ENCODE data around the gene NPHP4. TPM values are rescaled to one million over a fixed set of nuclear protein-coding genes. Genes with fewer than 3 reads are reported as not detected.

NPHP4 gene
- total RNA-seq, 2 experiments from 2014 or later = 6.2 to 7.7 TPM

- Mint-ChIP-seq H3K27me3 (no peaks in the 10 kb centered on the region), H3K9me3 (no peaks in the 10 kb centered on the region), H3K36me3 (ENCODE audit: low read depth) (peaks cover 66% of the 10 kb centered on the region), H3K4me1 (ENCODE audit: low read depth) (peaks cover 21% of the 10 kb centered on the region), H3K27ac (no peak overlapping the region), H3K4me3 (no peak overlapping the region)
- ATAC-seq (ENCODE audit: poor library complexity) = no peak
- H3K36me3 ChIP-seq (ENCODE audit: insufficient read depth, low read length) = peaks cover 71% of the 10 kb centered on the region
- DNase-seq = no peak
- H3K27ac ChIP-seq (ENCODE audit: low read depth in 1 of 2, low read length in 2 of 2) = no peak overlapping the region
- peaks cover 37% of the 10 kb centered on the region for H3K4me1 ChIP-seq (ENCODE audit: insufficient read depth, low read length)
- no peaks in the 10 kb centered on the region for H3K9me3 ChIP-seq (ENCODE audit: control insufficient read depth in 1 of 2, insufficient read depth in 1 of 2, low read length in 2 of 2)
- no peak for TF ChIP-seq CTCF (IDR thresholded peaks at IDR 0.05)
- H3K4me3 ChIP-seq (ENCODE audit: low read length) = no peak overlapping the region
- ChIA-PET CTCF (no interaction called here), POLR2A (no interaction called here)
- intact Hi-C loops (cut with DNase I, micrococcal nuclease) = no loop called here
- no peaks in the 10 kb centered on the region for H3K27me3 ChIP-seq (ENCODE audit: control insufficient read depth in 1 of 2, insufficient read depth in 2 of 2, low read length in 2 of 2)
Observed at GRCh38 chr1:6040444-6040843, 48.2 kb upstream of the NPHP4 start.

GRCh38 chr1:6039031-6039430 is 46.8 kb upstream of the NPHP4 start:
- ATAC-seq (ENCODE audit: poor library complexity) = no peak
- Histone ChIP-seq H3K27me3 (ENCODE audit: control insufficient read depth in 1 of 2, insufficient read depth in 2 of 2, low read length in 2 of 2) (no peaks in the 10 kb centered on the region), H3K36me3 (ENCODE audit: insufficient read depth, low read length) (peaks cover 76% of the 10 kb centered on the region), H3K4me1 (ENCODE audit: insufficient read depth, low read length) (peaks cover 51% of the 10 kb centered on the region), H3K4me3 (ENCODE audit: low read length) (no peak overlapping the region), H3K27ac (ENCODE audit: low read depth in 1 of 2, low read length in 2 of 2) (no peak overlapping the region), H3K9me3 (ENCODE audit: control insufficient read depth in 1 of 2, insufficient read depth in 1 of 2, low read length in 2 of 2) (no peaks in the 10 kb centered on the region)
- intact Hi-C loops (cut with DNase I, micrococcal nuclease) = no loop called here
- Mint-ChIP-seq H3K4me1 (ENCODE audit: low read depth) (peaks cover 35% of the 10 kb centered on the region), H3K27ac (no peak overlapping the region), H3K36me3 (ENCODE audit: low read depth) (peaks cover 71% of the 10 kb centered on the region), H3K27me3 (no peaks in the 10 kb centered on the region), H3K4me3 (no peak overlapping the region), H3K9me3 (no peaks in the 10 kb centered on the region)
- ChIA-PET CTCF (no interaction called here), POLR2A (no interaction called here)
- TF ChIP-seq CTCF (IDR thresholded peaks at IDR 0.05) = no peak
- no peak for DNase-seq

GRCh38 chr1:6038603-6039002 is 46.4 kb upstream of the NPHP4 start:
- Histone ChIP-seq H3K4me1 (ENCODE audit: insufficient read depth, low read length) (peaks cover 53% of the 10 kb centered on the region), H3K27me3 (ENCODE audit: control insufficient read depth in 1 of 2, insufficient read depth in 2 of 2, low read length in 2 of 2) (no peaks in the 10 kb centered on the region), H3K4me3 (ENCODE audit: low read length) (no peak overlapping the region), H3K27ac (ENCODE audit: low read depth in 1 of 2, low read length in 2 of 2) (no peak overlapping the region), H3K36me3 (ENCODE audit: insufficient read depth, low read length) (peaks cover 76% of the 10 kb centered on the region), H3K9me3 (ENCODE audit: control insufficient read depth in 1 of 2, insufficient read depth in 1 of 2, low read length in 2 of 2) (no peaks in the 10 kb centered on the region)
- Mint-ChIP-seq H3K4me1 (ENCODE audit: low read depth) (peaks cover 35% of the 10 kb centered on the region), H3K4me3 (no peak overlapping the region), H3K9me3 (no peaks in the 10 kb centered on the region), H3K27ac (no peak overlapping the region), H3K36me3 (ENCODE audit: low read depth) (peaks cover 67% of the 10 kb centered on the region), H3K27me3 (no peaks in the 10 kb centered on the region)
- TF ChIP-seq CTCF (IDR thresholded peaks at IDR 0.05) = no peak
- ChIA-PET CTCF (no interaction called here), POLR2A (no interaction called here)
- intact Hi-C loops (cut with DNase I, micrococcal nuclease) = no loop called here
- ATAC-seq (ENCODE audit: poor library complexity) (no peak), DNase-seq (no peak)

Measured in CD4-positive, alpha-beta T cell (primary cell).